Measurements from ENCODE around the gene DENND5A.
A peak's percentile ranks its signal among the peaks of the same experiment; 100 is the strongest.

The DENND5A gene

DNA sequence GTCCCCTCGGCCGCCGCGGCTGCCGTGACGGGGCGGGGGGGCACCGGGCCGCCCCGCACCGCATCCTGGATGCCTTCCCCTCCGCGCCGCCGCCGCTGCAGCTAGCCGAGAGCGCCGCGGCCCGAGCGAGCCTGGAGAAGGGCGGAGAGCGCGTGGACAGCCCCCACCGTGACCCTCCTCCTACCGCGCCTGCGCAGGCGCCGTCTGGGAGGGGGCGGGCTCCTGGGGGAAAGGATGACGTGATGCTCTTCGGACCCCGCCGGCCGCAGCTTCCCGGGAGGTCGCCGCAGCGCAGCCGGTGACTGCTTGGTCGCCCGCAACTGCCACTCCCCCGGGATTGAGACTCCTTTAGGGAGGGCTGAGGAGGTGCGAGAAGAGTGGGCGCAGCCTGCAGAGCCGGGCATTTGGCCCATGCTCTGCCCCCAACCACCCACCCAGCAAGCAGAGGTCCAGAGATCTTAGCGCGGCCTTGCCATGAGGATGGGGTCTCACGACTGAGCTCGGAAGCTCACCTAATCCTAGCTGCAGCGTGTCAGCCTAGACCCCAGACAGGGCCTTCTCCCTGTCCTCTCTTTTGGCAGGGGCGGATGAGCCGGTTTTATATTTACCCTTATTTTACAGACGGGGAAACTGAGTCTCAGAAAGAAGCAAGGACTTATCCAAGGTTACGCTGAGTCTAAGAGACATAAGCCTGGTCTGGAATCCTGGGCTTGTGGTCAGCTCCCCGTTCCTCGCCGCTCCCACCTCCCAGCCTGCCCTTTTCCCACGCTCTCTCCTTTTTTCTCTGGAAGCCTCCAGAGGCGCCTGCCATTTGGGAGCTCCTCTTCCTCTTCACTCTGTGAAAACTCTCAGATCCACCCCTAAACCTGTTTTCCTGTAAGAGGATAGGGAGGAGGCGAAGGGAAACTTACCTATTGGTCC lies at the start of gene DENND5A:
DENND5A (minus strand) TSS at position 140 of the 921 bp plus-strand sequence. CDS start 281 bp downstream, outside the sequence.
- DNase-seq (ENCODE audit: low read depth), result no peak

DNA sequence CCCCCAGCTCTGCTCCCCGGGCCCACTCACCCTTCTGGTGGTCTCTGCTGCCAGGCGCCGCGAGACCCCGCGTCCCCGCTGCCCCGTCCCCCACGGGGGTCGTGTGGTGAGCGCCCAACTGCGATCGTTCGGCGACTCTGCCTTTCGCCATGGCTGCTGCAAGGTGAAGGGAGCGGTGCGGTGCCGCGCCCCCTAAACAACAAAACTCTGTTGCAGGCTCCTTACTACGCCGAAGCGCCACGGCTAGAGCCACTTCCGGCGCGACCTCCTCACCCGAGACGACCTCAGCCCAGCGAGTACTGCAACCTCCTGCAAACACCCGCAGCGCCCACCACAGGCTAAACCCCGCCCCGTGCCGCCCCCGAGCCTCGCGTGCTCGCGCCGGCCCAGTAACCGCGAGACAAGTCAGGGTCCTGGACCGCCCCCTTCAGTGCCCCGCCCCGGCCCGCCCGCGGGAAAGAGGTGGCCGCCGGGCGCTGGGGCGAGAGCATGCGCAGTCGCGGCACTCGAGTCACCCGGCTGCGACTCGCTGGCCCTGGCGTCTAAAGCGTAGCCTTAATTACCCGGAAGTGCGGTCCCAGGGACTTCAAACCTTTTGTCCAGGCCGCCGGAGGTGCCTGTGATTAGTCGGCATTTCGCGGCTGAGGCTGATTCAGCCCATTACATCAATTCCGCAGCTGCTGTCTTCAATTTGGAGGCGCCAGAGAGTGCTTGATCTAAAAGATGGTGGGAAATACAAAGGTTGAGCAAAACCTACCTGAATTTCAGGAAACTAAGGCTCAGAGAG lies 49.3 kb upstream of the DENND5A start, which contains the start of gene TMEM41B:
TMEM41B (minus strand) TSS at position 303 of the 787 bp plus-strand sequence; CDS start at position 151, 152 bp downstream.
- DNase-seq (ENCODE audit: low read depth), result peak; percentile 97

DNA sequence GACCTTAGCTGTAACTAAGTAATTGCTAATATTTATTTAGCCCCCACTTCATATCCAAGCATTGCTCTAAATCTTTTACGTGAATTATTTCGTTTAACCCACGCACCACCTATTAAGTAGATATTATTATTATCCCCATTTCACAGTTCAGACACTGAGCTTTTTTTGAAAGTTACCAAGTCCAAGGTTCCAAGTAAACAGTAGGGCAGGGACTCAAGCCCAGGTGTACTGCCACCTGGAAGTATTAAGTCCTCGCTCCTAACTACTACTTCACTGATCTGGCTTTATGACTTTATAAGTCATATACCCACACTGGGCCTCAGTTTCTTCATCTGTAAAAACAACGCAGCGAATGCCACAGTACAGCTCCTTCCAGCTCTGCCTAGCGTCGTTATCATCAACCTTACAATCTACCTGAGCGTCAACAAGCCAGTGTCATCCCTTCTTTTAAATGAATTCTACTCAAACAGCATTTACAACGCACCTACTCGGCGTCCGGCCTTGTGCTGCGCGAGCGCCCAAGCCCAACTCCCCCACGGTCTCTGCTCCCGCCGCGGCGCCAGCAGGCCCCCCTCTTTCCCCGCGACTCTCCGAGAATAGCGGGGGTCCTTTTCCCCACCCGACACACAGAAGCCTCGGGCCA lies 48.6 kb upstream of the DENND5A start:
- DNase-seq (ENCODE audit: low read depth), result no peak

DNA sequence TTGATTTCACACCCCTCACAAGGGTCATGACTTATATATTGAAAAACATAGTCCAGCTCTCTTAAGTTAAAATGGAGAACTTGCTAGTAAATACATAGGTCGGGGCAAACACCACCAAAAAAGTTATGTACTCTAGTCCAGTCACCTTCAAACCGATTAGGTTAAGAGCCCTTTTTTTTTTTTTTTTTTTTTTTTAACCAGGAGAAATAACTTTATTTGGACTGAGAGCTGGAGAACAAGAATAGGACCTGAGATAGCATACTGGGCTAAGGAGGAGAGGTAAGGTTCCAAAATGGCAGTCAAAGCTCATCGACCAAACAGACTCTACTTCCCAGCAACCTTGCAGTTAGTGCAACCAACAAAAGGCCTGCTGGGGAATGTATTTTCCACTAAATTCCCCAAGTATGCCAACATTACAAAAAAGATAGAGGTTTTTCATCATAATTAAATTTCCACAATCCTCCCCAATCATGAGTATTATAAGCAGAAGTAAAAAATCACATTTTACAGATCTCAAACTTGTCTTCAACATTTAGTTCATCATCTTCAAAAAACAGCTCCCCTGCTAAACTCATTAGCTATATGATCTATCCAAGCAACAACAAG lies 45.4 kb upstream of the DENND5A start:
- DNase-seq (ENCODE audit: low read depth), result no peak

DNA sequence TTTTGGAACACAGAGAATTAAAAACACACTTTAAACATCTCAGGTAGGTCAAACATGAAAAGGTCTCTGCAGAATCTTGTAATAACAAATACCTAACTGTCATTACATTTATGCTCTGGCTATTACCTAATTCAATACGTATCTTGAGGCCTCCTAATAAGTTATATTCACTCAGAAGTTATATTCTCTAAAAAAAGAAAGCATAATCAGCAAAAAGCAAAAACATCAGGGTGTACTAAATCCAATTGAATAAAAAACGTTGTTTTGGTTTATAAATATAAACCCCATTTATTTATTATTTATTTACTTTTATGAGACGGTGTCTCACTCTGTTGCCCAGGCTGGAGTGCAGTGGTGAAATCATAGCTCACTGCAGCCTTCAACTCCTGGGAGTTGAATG lies 39.0 kb upstream of the DENND5A start:
- no peak for DNase-seq (ENCODE audit: low read depth)

DNA sequence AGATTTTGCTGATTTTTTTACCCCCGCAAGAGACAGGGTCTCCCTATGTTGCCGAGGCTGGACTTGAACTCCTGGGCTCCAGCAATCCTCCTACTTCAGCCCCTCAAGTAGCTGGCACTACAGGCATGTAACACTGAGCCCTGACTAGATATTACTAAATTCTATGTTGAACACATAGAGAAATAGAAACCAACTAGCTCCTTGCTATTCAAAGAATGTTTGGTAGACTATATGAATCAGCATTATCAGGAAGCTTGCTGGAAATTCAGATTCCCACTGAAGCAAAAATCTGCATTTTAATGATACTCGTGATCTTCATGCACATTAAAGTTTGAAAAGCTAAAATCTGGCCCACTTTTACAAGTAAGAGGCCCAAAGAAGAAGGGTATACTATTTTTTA lies 37.3 kb upstream of the DENND5A start:
- DNase-seq (ENCODE audit: low read depth), result peak; percentile 24

DNA sequence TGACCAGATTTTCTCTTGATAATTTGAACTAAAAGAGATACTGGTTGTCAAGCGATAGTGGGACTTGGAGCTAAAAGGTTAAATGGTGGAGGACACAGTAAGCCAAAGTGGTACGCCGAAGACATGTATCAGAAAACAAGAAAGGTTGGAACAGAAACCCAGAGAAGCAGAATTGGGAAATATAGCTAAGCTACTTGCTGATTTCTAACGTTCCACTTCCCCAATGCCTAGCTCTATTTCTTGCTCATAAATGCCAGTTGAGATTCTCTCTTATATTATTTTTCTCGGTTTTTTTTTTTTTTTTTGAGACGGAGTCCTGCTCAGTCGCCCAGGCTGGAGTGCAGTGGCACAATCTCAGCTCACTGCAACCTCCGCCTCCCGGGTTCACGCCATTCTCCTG lies 36.6 kb upstream of the DENND5A start:
- DNase-seq (ENCODE audit: low read depth), result no peak

DNA sequence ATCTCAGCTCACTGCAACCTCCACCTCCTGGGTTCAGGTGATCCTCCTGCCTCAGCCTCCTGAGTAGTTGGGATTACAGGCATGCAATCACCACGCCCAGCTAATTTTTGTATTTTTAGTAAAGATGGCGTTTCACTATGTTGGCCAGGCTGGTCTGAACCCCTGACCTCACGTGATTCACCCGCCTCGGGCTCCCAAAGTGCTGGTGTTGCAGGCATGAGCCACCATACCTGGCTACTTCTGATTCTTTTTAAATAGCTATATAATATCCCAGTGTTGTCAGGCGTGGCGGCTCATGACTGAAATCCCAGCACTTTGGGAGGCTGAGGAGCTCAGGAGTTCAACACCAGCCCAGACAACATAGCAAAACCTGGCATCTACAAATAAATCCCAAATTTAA lies 28.5 kb upstream of the DENND5A start:
- DNase-seq (ENCODE audit: low read depth), result no peak

DNA sequence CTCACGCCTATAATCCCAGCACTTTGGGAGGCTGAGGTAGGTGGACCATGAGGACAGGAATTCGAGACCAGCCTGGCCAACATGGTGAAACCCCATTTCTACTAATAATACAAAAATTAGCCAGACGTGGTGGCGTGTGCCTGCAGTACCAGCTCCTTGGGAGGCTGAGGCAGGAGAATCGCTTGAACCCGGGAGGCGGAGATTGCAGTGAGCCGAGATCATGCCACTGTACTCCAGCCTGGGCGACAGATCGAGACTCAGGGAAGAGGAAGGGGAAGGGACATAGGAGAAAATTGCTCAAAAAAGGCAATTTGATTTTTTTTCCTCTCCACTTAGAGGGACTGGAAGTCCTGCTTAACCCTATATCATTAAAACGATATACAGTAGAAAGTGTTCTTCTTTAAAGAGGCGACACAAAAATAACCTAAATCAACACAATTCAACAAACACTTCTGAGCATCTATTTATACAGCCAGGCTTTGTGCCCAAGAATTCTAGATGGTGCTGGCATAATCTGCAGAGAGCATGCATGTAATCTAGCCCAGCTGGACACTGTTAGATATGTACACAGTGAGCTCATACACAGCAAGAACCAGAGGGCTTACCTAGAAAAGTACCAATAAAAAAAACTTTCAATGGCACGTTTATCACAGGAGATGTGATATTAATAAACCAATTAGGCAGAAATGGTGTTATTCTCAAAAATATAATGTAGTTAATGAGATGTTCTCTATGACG lies 20.9 kb upstream of the DENND5A start:
- DNase-seq (ENCODE audit: low read depth), result no peak

DNA sequence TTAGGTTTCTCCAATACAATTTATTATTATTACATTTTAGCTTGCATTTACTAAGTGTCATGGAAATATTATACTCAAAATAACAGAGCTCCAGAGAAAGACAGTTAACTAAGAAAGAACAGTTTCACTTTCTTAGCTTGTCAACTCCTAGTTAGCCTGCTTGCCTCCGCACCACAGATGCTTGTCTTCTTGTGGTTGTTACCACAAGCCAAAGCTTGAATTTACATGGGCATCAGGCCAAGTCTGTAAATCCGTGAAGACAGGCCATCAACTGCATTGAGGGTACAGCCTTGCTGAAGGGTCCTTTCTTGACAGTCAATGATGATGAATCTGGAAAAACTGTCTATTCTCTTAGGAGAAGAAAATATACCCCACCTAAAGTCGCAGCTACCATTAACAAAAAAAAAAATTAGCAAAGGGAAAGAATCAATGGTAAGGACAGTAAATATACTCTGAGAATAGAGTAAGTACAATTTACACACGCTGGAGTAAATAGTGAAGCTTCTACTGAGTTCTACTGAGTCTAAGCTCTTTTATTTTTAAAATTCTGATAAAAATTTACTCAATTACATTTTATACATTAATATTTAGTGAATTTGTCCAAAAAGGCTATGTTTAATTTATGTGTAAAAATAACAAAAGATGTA lies 15.6 kb upstream of the DENND5A start:
- DNase-seq (ENCODE audit: low read depth), result peak; percentile 41

DNA sequence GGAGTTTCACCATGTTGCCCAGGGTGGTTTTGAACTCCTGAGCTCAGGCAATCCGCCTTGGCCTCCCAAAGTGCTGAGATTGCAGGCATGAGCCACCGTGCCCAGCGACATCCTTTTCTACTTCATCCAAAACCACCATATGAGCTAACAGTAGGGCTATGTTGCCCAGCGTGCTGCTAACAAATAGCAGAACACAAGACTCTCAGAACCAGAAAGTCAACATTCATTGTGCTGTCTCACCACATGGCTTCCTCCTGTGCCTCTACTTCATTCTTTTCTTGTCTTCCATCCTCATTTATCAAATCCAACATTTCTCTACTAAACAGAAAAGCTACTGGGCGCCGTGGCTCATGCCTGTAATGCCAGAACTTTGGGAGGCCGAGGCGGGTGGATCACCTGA lies 12.0 kb upstream of the DENND5A start:
- no peak for DNase-seq (ENCODE audit: low read depth)

DNA sequence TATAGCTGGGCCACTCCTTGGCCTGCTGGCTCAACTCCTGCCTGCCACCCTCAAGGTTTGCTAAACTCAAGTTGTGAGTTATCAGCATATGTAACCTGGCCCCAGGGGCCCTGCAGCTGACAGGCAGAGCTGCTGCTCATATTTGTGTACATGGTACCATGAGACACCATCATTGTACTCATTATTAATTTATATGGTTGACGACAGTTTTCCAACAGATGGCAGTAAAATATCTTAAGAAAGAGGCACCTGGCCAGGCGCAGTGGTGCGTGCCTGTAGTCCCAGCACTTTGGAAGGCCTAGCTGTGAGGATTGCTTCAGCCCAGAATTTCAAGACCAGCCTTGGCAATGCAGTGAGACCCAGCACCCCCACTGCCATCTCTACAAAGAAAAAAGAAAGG lies 11.4 kb upstream of the DENND5A start:
- DNase-seq (ENCODE audit: low read depth), result no peak

DNA sequence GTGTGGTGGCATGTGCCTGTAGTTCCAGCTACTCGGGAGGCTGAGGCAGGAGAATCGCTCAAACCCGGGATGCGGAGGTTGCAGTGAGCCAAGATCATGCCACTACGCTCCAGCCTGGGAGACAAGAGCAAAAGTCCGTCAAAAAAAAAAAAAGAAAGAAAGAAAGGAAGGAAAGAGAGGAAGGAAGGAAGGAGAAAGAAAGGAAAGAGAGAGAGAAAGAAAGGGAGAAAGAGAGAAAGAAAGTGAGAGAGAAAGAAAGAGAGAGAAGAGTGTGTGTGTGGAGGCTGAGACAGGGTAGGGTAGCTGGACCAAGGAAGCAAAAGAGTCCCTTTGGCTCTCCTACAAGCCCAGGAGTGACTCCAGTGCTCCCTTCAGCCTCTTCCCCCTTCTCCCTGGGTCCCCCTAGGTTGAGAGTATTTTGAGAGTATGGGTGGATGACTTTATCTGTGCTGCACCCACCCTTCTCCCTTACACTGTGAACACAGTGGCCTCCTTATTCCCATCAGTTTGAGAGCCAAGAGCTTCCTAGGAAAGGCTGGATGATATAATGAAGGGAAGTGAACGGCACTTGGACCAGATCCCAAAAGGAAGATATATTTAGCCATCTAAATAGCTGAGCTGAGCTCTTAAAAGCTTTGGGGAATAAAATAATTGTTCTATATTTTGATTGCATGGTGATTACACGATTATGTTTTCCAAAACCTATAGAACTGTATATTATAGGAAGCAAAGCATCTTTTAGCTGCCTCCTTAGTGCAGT lies 9.5 kb upstream of the DENND5A start:
- no peak for DNase-seq (ENCODE audit: low read depth)

DNA sequence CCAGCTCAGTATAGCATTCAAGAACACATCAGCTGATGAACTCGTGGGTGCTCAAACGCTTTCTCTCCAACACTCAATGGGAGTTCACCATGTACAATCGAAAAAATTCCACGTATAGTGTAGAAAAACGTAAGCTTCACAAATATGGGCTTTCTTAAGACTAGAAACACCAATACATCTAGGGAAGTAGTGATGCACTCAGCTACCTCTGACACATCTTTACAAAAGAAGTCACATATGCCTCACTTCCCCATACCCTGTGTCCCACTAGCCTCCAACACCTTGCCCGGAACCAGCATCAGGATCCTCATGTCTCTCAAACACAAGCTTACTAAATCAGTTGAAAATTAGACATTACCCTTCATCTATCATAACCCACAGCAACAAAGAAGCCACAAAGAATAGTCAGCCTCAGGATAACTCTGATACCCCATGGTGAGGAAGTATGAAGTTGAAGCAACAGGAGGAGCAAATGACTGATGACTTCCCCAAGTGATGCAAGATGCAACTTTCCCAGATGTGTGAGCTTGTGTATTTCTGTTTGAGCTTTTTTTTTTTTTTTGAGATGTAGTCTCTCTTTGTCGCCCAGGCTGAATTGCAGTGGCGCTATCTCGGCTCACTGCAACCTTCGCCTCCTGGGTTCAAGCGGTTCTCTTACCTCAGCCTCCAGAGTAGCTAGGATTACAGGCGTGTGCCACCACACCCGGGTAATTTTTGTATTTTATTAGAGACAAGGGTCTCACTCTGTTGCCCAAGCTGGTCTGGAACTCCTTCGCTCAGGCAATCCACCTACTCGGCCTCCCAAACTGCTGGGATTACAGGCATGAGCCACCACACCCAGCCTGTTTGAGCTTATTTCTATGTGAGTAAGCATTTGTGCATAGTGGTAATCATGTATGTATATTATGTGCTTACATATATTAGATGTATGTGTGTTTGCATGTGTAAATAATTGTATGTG lies 8.5 kb upstream of the DENND5A start:
- DNase-seq (ENCODE audit: low read depth), result no peak

DNA sequence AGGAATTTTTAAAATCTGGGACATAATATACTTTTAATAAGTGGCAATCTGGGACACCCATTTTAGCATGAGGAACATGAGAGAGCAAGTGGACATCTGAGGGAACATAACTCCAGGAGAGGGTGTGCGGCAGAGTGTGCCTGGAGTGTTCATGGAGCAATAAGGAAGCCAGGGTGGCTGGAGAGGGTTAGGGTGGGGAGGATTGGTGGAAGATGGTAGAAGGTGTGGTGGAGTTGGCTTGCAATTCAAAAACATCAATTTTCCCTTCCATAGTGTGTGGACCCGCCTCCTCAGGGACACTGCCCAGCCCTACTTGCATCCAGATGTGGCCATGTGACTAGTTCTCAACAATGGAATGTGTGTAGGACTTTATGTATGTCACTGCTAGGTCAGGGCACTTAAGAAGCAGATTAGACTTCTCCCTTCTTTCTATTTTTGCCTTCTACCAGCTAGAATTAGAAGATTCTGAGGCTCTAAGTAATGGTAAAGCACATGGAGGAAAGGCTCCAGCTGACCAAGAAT lies 4.4 kb upstream of the DENND5A start:
- DNase-seq (ENCODE audit: low read depth), result no peak

DNA sequence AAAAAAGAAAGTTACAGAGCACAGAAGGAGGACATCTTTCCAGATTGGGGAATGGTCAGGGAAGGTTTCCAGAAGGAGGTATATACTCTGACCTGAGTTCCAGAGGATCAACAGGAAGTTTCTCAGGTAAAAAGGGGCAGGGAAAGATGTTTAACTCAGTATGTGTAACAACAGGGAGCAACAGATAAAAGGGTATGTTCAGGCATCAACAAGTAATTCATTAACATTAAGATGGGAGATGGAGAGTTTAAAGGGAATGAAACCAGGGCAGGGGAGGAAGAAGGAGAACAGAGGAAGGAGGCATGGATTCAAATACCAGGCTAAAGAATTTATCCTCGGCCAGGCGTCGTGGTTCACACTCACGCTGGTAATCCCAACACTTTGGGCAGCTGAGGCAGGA lies 2.5 kb upstream of the DENND5A start:
- no peak for DNase-seq (ENCODE audit: low read depth)

DNA sequence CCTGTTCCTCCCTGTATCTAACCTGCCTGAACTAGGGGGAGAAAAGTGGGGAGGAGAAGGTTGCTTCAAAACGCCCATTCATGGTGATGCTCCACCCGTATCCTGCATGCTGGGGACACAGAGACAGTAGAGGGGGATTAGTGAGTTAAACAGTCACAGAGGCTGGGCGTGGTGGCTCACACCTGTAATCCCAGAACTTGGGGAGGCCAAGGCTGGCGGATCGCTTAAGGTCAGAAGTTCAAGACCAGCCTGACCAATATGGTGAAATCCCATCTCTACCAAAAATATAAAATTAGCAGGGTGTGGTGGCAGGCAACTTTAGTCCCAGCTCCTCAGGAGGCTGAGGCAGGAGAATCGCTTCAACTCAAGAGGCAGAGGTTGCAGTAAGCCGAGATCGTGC lies 1.8 kb upstream of the DENND5A start:
- no peak for DNase-seq (ENCODE audit: low read depth)

DNA sequence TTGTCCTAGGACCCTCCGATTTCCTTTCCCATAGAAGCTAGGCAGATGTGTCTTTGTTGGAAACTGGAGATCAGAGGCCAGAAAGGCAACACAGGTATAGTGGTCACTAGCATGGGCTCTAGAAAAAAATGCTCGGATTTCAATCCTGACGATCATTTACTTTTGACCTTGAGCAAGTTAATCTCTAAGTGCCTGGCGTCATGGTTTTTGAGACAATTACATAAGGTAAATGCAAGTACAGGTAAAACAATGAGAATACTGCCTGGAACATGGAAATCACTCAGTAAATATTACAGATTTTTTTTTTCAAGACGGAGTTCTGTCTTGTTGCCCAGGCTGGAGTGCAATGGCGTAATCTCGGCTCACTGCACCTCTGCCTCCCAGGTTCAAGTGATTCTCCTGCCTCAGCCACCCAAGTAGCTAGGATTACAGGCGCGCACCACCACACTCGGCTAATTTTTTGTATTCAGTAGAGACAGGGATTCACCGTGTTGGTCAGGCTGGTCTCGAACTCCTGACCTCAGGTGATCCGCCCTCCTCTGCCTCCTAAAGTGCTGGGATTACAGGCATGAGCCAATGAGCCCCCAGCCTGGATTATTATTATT lies 1.1 kb upstream of the DENND5A start:
- DNase-seq (ENCODE audit: low read depth), result no peak
